ENCODE measurements around the gene SCP2D1.

GRCh38 chr20:18847226-18847755 is 33.7 kb downstream of the SCP2D1 start:
- TF ChIP-seq CTCF (IDR thresholded peaks at IDR 0.05) (no peak), POLR2A (IDR thresholded peaks at IDR 0.05) (no peak), EP300 (IDR thresholded peaks at IDR 0.05) (no peak), POLR2AphosphoS5 (IDR thresholded peaks at IDR 0.05) (no peak)
